ENCODE data around the gene RIC8A. TPM values are rescaled to one million over a fixed set of nuclear protein-coding genes. Genes with fewer than 3 reads are reported as not detected.

The RIC8A gene
- total and polyA plus RNA-seq, 2 of the 13 experiments (the other 11 are each of a cell fraction or from before 2014, with no cell fraction given) = 62.1 to 63.8 TPM

DNA sequence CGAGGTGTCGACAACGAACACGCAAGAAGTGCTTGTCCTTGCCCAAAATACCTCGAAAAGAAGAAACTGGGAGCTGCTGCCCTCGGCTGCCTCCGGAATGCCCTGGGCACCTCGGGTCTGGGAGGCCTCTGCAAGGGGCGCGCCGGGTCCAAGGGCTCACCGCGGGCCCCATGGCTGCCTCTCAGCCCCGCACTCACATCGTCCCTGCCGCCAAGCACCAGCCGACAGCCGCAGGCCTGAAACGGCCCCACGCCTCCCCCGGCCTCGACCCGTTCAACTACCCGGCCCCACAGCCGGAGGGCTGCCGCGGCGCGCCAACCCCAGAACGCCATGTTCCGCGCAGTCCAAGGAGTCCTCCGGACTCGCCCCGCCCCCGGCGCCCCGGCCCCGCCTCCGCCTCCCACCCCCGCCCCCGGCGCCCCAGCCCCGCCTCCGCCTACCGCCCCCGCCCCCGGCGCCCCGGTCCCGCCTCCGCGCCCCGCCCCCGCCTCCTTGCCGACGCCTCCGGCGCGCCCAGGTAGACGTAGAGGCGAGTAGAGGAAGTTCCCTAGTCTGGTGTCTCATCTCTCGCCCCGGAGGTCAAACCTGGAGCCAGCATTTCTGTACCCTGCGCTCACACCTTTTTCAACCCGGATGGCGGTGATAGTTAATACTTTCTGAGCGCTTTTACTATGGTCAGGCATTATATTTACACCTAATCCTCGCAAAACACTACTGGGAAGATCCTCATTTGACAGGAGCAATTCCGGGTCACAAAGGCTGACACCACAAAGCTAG, 28.7 kb downstream of the RIC8A start, which contains the start of gene SIRT3 (continued):
- TF ChIP-seq, protein P1, sequence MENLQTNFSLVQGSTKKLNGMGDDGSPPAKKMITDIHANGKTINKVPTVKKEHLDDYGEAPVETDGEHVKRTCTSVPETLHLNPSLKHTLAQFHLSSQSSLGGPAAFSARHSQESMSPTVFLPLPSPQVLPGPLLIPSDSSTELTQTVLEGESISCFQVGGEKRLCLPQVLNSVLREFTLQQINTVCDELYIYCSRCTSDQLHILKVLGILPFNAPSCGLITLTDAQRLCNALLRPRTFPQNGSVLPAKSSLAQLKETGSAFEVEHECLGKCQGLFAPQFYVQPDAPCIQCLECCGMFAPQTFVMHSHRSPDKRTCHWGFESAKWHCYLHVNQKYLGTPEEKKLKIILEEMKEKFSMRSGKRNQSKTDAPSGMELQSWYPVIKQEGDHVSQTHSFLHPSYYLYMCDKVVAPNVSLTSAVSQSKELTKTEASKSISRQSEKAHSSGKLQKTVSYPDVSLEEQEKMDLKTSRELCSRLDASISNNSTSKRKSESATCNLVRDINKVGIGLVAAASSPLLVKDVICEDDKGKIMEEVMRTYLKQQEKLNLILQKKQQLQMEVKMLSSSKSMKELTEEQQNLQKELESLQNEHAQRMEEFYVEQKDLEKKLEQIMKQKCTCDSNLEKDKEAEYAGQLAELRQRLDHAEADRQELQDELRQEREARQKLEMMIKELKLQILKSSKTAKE (CRISPR knock-in tag; IDR thresholded peaks at IDR 0.05; ENCODE audit: borderline replicate concordance) = no peak
- TF ChIP-seq DDIT3 (CRISPR knock-in tag; IDR thresholded peaks at IDR 0.05) (no peak), MZF1 (CRISPR knock-in tag; IDR thresholded peaks at IDR 0.05; ENCODE audit: borderline replicate concordance) (no peak), ZNF737 (CRISPR knock-in tag; IDR thresholded peaks at IDR 0.05; ENCODE audit: borderline replicate concordance) (no peak), NCOA2 (CRISPR knock-in tag; IDR thresholded peaks at IDR 0.05) (no peak; the same call in 1 of the 2 replicates), TP53 (CRISPR knock-in tag; conservative IDR thresholded peaks at IDR 0.05) (no peak), FOXA3 (CRISPR knock-in tag; IDR thresholded peaks at IDR 0.05) (0 out of 2 replicates have a peak, but pooled peaks have one; percentile 9), TBX3 (IDR thresholded peaks at IDR 0.05; ENCODE audit: borderline replicate concordance) (peak; percentile 15; the same call in 1 of the 2 replicates), ZNF670 (CRISPR knock-in tag; IDR thresholded peaks at IDR 0.05; ENCODE audit: borderline replicate concordance) (no peak), ZNF17 (CRISPR knock-in tag; IDR thresholded peaks at IDR 0.05) (no peak), CEBPG (CRISPR knock-in tag; IDR thresholded peaks at IDR 0.05) (no peak), BORCS8-MEF2B (CRISPR knock-in tag; IDR thresholded peaks at IDR 0.05) (no peak), ZNF317 (CRISPR knock-in tag; IDR thresholded peaks at IDR 0.05) (no peak), ZNF878 (CRISPR knock-in tag; IDR thresholded peaks at IDR 0.05) (no peak), MAZ (IDR thresholded peaks at IDR 0.05; ENCODE audit: borderline replicate concordance, low read depth, low read length) (peak; percentile 73; the same call in 1 of the 2 replicates), MAZ (CRISPR knock-in tag; IDR thresholded peaks at IDR 0.05; ENCODE audit: low read depth) (peak; percentile 65; the same call in 1 of the 2 replicates), KLF6 (CRISPR knock-in tag; IDR thresholded peaks at IDR 0.05) (no peak), ATRX (CRISPR knock-in tag; IDR thresholded peaks at IDR 0.05; ENCODE audit: borderline replicate concordance) (no peak)
- TF ChIP-seq, protein P2, sequence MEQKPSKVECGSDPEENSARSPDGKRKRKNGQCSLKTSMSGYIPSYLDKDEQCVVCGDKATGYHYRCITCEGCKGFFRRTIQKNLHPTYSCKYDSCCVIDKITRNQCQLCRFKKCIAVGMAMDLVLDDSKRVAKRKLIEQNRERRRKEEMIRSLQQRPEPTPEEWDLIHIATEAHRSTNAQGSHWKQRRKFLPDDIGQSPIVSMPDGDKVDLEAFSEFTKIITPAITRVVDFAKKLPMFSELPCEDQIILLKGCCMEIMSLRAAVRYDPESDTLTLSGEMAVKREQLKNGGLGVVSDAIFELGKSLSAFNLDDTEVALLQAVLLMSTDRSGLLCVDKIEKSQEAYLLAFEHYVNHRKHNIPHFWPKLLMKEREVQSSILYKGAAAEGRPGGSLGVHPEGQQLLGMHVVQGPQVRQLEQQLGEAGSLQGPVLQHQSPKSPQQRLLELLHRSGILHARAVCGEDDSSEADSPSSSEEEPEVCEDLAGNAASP (CRISPR knock-in tag; IDR thresholded peaks at IDR 0.05; ENCODE audit: borderline replicate concordance) = peak; percentile 23; the same call in 1 of the 2 replicates
- TF ChIP-seq, protein P3, sequence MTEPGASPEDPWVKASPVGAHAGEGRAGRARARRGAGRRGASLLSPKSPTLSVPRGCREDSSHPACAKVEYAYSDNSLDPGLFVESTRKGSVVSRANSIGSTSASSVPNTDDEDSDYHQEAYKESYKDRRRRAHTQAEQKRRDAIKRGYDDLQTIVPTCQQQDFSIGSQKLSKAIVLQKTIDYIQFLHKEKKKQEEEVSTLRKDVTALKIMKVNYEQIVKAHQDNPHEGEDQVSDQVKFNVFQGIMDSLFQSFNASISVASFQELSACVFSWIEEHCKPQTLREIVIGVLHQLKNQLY (CRISPR knock-in tag; IDR thresholded peaks at IDR 0.05) = no peak
- TF ChIP-seq, protein P4, sequence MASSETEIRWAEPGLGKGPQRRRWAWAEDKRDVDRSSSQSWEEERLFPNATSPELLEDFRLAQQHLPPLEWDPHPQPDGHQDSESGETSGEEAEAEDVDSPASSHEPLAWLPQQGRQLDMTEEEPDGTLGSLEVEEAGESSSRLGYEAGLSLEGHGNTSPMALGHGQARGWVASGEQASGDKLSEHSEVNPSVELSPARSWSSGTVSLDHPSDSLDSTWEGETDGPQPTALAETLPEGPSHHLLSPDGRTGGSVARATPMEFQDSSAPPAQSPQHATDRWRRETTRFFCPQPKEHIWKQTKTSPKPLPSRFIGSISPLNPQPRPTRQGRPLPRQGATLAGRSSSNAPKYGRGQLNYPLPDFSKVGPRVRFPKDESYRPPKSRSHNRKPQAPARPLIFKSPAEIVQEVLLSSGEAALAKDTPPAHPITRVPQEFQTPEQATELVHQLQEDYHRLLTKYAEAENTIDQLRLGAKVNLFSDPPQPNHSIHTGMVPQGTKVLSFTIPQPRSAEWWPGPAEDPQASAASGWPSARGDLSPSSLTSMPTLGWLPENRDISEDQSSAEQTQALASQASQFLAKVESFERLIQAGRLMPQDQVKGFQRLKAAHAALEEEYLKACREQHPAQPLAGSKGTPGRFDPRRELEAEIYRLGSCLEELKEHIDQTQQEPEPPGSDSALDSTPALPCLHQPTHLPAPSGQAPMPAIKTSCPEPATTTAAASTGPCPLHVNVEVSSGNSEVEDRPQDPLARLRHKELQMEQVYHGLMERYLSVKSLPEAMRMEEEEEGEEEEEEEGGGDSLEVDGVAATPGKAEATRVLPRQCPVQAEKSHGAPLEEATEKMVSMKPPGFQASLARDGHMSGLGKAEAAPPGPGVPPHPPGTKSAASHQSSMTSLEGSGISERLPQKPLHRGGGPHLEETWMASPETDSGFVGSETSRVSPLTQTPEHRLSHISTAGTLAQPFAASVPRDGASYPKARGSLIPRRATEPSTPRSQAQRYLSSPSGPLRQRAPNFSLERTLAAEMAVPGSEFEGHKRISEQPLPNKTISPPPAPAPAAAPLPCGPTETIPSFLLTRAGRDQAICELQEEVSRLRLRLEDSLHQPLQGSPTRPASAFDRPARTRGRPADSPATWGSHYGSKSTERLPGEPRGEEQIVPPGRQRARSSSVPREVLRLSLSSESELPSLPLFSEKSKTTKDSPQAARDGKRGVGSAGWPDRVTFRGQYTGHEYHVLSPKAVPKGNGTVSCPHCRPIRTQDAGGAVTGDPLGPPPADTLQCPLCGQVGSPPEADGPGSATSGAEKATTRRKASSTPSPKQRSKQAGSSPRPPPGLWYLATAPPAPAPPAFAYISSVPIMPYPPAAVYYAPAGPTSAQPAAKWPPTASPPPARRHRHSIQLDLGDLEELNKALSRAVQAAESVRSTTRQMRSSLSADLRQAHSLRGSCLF (CRISPR knock-in tag; IDR thresholded peaks at IDR 0.05; ENCODE audit: borderline replicate concordance) = no peak
